NCI-H82 (cell line): ENCODE results near the gene ZNF182.
"Not testable (repeated sequence)": the region's sequence is repeated elsewhere in the genome, so short reads cannot be mapped to it uniquely, and the experiment has no call there.

ENCODE experiments used
- DNase-seq: peaks from one replicate; lab custom pipeline; 2025; lab: John Stamatoyannopoulos, UW

The ZNF182 gene

GRCh38 chrX:48003758-48004457 is at the start of gene ZNF182:
Gene ZNF182, minus strand, starts transcription at chrX:48003989. Its CDS starts 1,380 bp downstream, at chrX:48002609.
- peak; percentile 98 for DNase-seq

GRCh38 chrX:48046846-48047245 is 43.1 kb upstream of the ZNF182 start:
- DNase-seq = no peak

- DNase-seq = peak; percentile 18
These were observed 41.9 kb upstream of the ZNF182 start for GRCh38 chrX:48045410-48046311.

GRCh38 chrX:48043056-48043455 is 39.3 kb upstream of the ZNF182 start:
- DNase-seq = peak; percentile 3

- no peak for DNase-seq
These were observed 32.1 kb upstream of the ZNF182 start for GRCh38 chrX:48035891-48036290.

GRCh38 chrX:48030641-48031173 is 26.9 kb upstream of the ZNF182 start:
- DNase-seq = not testable (repeated sequence)

GRCh38 chrX:48030237-48030636 is 26.4 kb upstream of the ZNF182 start:
- no peak for DNase-seq

- DNase-seq = no peak
These were observed 24.3 kb upstream of the ZNF182 start for GRCh38 chrX:48028091-48028490.

- peak; percentile 81 for DNase-seq
These were observed 23.8 kb upstream of the ZNF182 start for GRCh38 chrX:48027545-48027944.

GRCh38 chrX:48025561-48025960 is 21.8 kb upstream of the ZNF182 start:
- peak; percentile 85 for DNase-seq

- no peak for DNase-seq
These were observed 18.9 kb upstream of the ZNF182 start for GRCh38 chrX:48022738-48023137.

GRCh38 chrX:48022100-48022499 is 18.3 kb upstream of the ZNF182 start:
- peak; percentile 57 for DNase-seq

- DNase-seq = peak; percentile 92
These were observed 17.5 kb upstream of the ZNF182 start for GRCh38 chrX:48021026-48021900.

GRCh38 chrX:48020472-48020871 is 16.7 kb upstream of the ZNF182 start:
- not testable (repeated sequence) for DNase-seq

GRCh38 chrX:48019892-48020291 is 16.1 kb upstream of the ZNF182 start:
- not testable (repeated sequence) for DNase-seq

- not testable (repeated sequence) for DNase-seq
These were observed 13.0 kb upstream of the ZNF182 start for GRCh38 chrX:48016583-48017310.

GRCh38 chrX:48009445-48009960 is 5.7 kb upstream of the ZNF182 start:
- not testable (repeated sequence) for DNase-seq

GRCh38 chrX:48006688-48007087 is 2.9 kb upstream of the ZNF182 start, which contains the start of gene SPACA5:
Gene SPACA5, plus strand, starts transcription at chrX:48006988. Its CDS starts 815 bp downstream, at chrX:48007803.
- DNase-seq = not testable (repeated sequence)

GRCh38 chrX:48003367-48003757 is 427 bp downstream of the ZNF182 start:
- no peak for DNase-seq

GRCh38 chrX:48002929-48003328 is 860 bp downstream of the ZNF182 start:
- no peak for DNase-seq

GRCh38 chrX:48002319-48002718 is 1.5 kb downstream of the ZNF182 start:
- no peak for DNase-seq
